Neural progenitor cell (in vitro differentiated cells): ENCODE measurements around the gene SMIM27.

Source experiments
- EZH2 ChIP-seq: fragments of 200-600 bp; sonication (generic); IDR thresholded peaks from 2 replicates; pipeline ENCODE4 v1.6.1; 2017; ENCODE audit warnings: antibody characterized with exemption, mild to moderate bottlenecking, moderate library complexity
- EZH2phosphoT487 ChIP-seq: fragments of 200-600 bp; sonication (generic); IDR thresholded peaks from 2 replicates; pipeline ENCODE4 v1.6.1; 2017; ENCODE audit warnings: antibody characterized with exemption
- TF ChIP-seq, protein P1 (sequence below): fragments of 200-600 bp; sonication (generic); IDR thresholded peaks from 2 replicates; pipeline ENCODE4 v1.5.1; 2017; ENCODE audit warnings: antibody characterized with exemption, mild to moderate bottlenecking

GRCh38 chr9:32572900-32573523 is 20.9 kb downstream of the SMIM27 start, which contains the start of gene NDUFB6:
- TF ChIP-seq EZH2 (no peak), EZH2phosphoT487 (no peak)
- TF ChIP-seq, protein P1, sequence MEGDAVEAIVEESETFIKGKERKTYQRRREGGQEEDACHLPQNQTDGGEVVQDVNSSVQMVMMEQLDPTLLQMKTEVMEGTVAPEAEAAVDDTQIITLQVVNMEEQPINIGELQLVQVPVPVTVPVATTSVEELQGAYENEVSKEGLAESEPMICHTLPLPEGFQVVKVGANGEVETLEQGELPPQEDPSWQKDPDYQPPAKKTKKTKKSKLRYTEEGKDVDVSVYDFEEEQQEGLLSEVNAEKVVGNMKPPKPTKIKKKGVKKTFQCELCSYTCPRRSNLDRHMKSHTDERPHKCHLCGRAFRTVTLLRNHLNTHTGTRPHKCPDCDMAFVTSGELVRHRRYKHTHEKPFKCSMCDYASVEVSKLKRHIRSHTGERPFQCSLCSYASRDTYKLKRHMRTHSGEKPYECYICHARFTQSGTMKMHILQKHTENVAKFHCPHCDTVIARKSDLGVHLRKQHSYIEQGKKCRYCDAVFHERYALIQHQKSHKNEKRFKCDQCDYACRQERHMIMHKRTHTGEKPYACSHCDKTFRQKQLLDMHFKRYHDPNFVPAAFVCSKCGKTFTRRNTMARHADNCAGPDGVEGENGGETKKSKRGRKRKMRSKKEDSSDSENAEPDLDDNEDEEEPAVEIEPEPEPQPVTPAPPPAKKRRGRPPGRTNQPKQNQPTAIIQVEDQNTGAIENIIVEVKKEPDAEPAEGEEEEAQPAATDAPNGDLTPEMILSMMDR: no peak
